HG03469 (cell line): ENCODE results near the gene DNAJC5.

Experiments
- ATAC-seq: cut with Tn5 transposase; IDR thresholded peaks from one replicate; pipeline ENCODE4 v1.9.1; 2021; ENCODE audit warnings: mild to moderate bottlenecking, moderate library complexity, moderate number of reproducible peaks; ENCODE audit not compliant: unreplicated experiment

Gene DNAJC5

DNA sequence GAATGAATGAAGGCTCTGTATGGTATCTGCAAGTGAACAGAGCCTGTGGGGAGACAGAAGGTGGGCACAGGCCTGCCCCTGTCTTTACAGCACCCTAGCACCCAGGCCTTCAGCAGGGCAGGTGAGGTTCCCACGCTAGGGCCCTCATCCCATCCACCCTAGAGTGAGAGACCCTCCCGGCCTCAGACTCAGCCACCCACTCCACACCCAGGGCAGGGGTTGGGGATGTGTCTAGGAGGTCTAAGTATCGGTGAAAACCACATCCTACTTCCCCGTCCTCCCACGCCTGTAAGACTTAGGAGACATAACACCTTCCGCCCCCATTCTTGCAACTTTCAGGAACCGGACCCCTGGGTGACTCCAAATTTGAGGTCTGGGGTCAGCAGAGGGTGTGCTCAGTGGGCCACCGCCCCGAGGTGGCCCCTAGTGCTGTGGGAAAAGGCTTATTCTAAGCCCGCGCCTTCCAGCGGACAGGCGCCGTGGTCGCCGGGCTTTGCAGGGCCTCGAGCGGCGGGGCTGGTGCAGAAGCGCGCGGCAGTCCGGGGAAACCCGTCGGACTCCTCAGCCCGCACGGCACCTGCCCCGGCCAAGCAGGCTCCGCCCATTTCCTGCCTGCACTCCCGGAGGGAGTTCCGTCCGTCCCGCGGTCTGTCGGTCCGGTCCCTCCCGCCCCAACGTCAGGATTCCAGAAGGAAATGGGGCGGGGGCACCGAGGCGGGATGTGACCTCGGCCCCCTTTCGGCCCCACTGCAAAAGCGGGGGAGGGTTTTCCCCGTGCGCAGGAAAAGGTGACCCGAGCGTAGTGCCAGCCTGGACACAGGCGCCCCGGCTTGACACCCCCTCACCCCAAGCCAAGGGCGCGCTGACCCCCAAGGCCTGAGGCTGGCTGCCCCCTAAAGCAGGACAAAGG, 83.6 kb downstream of the DNAJC5 start:
- ATAC-seq, result no peak

DNA sequence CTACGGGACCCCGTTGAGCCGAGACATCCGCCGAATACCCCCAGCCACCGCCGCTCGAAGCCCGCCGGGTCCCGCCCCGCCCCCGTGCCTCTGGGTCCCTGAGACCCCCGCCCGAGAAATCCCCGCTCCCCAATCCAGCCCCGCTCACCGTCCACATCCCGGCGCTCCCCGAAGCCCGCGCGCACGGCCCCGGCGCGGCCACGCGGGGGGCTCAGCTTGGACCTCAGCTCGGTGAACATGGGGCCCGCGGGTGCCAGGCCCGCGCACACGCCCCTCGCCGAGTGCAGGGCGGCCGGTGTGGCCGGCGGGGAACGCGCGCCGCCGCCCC, 84.3 kb downstream of the DNAJC5 start:
- no peak for ATAC-seq

- no peak for ATAC-seq
Observed at GRCh38 chr20:63979557-63980316, 84.8 kb downstream of the DNAJC5 start, which contains the start of gene SAMD10. Gene SAMD10, minus strand, starts transcription at chr20:63979642. Its CDS starts 175 bp downstream, at chr20:63979467.

- ATAC-seq, result no peak
Observed at GRCh38 chr20:63980317-63980805, 85.4 kb downstream of the DNAJC5 start.

- ATAC-seq, result peak; percentile 46
Observed at GRCh38 chr20:63980806-63981728, 86.1 kb downstream of the DNAJC5 start, which contains the start of gene PRPF6. Gene PRPF6, plus strand, starts transcription at chr20:63981132. Its CDS starts 114 bp downstream, at chr20:63981246.

DNA sequence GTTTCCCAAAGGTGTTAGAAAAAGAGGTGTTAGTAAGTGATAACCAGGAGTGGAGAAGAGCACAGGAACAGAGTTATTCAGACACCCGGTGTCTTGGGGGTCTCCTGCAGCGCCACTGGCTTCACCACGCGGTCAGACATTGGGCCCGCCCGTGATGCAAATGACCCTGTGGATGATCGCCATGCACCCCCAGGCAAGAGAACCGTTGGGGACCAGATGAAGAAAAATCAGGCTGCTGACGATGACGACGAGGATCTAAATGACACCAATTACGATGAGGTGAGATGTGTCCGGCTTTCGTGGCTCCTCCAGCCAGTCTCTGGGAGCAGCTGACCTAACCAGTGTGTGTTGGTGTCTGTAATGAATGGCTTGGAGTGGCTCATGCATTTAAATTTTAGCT, 88.0 kb downstream of the DNAJC5 start:
- no peak for ATAC-seq
